HCT116 (cell line): ENCODE results near the gene NFIX. TPM values are rescaled to one million over a fixed set of nuclear protein-coding genes. Genes with fewer than 3 reads are reported as not detected.

Experiments
- ATAC-seq: fragments of 200-7000 bp; cut with Tn5 transposase; 2 replicates; pipeline ENCODE4 v1.9.1; 2020; ENCODE audit warnings: mild to moderate bottlenecking, moderate library complexity
- BruUV-seq: library from RNA; stranded (reverse); fragments of 400-500 nt; replicated peaks from 2 replicates; lab custom pipeline; 2021; lab: Mats Ljungman, UMichigan
- CTCF ChIA-PET: fragments of 300-600 bp; sonication (Branson Sonifier 250); formaldehyde crosslinking; loops from one replicate; lab custom pipeline; 2021; ENCODE audit warnings: antibody characterized with exemption; lab: Charles Lee
- POLR2A ChIA-PET: fragments of 300-600, 350-600 bp; sonication (Branson Sonifier 250); formaldehyde crosslinking; loops from one replicate; lab custom pipeline; 2021; ENCODE audit warnings: antibody characterized with exemption; lab: Charles Lee
- RAD21 ChIA-PET, 2 experiments: fragments of 300-600 bp; sonication (Branson Sonifier 250); formaldehyde crosslinking; loops; one replicate each; lab custom pipeline; 2023; ENCODE audit warnings: low total read pairs in 2 of 2; ENCODE audit not compliant: uncharacterized antibody in 2 of 2, unreplicated experiment in 2 of 2, low non-redundant PET in 1 of 2; lab: Charles Lee
- DNase-seq: peaks from one replicate; pipeline ENCODE4 v3.0.0-alpha.2; 2010; ENCODE audit warnings: low read depth, low spot score
- H2AFZ ChIP-seq: fragments of 200-600 bp; shearing (Covaris generic), sonication (generic); 2 replicates; pipeline ENCODE4 v1.6.1; 2017; ENCODE audit warnings: low read depth, mixed run types, mixed read lengths, antibody characterized with exemption, low read length; ENCODE audit not compliant: poor library complexity, severe bottlenecking
- H3K27ac ChIP-seq: 2 replicates; pipeline ENCODE4 v1.5.1; 2012; ENCODE audit warnings: low read depth, low read length
- H3K27me3 ChIP-seq: fragments of 200-600 bp; sonication (generic); 2 replicates; pipeline ENCODE4 v1.6.1; 2016; ENCODE audit warnings: mixed run types, low read length, mixed read lengths; ENCODE audit not compliant: insufficient read depth
- H3K36me3 ChIP-seq, 2 experiments: fragments of 200-500 bp in 1 of 2; fragments of 200-600 bp in 1 of 2; sonication (Bioruptor generic) in 1 of 2; sonication (generic) in 1 of 2; 2 replicates each; pipeline versions ENCODE4 v1.5.1 to v1.6.1; 2014 to 2016; ENCODE audit warnings: low read length in 2 of 2, inconsistent platforms in 1 of 2, mixed read lengths in 1 of 2, mixed run types in 1 of 2; ENCODE audit not compliant: insufficient read depth in 2 of 2, control insufficient read depth in 1 of 2
- H3K4me1 ChIP-seq, 2 experiments: fragments of 200-600 bp in 1 of 2; sonication (generic) in 1 of 2; 2 replicates each; pipeline versions ENCODE4 v1.5.1 to v1.6.1; 2012 to 2017; ENCODE audit warnings: low read length in 2 of 2, inconsistent platforms in 1 of 2, mild to moderate bottlenecking in 1 of 2, mixed read lengths in 1 of 2, mixed run types in 1 of 2, moderate library complexity in 1 of 2; ENCODE audit not compliant: insufficient read depth in 2 of 2, control insufficient read depth in 1 of 2
- H3K4me2 ChIP-seq: fragments of 200-600 bp; sonication (generic); 2 replicates; pipeline ENCODE4 v1.6.1; 2017; ENCODE audit warnings: mixed run types, low read length, mixed read lengths
- H3K4me3 ChIP-seq, 2 experiments: fragments of 200-600 bp in 1 of 2; sonication (generic) in 1 of 2; replicated peaks in 1 of 2; 2 replicates each; pipeline ENCODE4 v1.5.1; 2011 to 2016; ENCODE audit warnings: low read length in 2 of 2, control low read depth in 1 of 2, low read depth in 1 of 2, mild to moderate bottlenecking in 1 of 2, mixed read lengths in 1 of 2, mixed run types in 1 of 2
- H3K79me2 ChIP-seq: fragments of 200-600 bp; sonication (generic); 2 replicates; pipeline ENCODE4 v1.6.1; 2017; ENCODE audit warnings: mild to moderate bottlenecking, mixed run types, low read length, moderate library complexity, mixed read lengths; ENCODE audit not compliant: insufficient read depth
- H3K9ac ChIP-seq: fragments of 200-600 bp; sonication (generic); 2 replicates; pipeline ENCODE4 v1.6.1; 2016; ENCODE audit warnings: low read length, mixed read lengths
- H3K9me2 ChIP-seq: fragments of 200-600 bp; sonication (generic), shearing (Covaris generic); 2 replicates; pipeline ENCODE4 v1.6.1; 2017; ENCODE audit warnings: mixed run types, mild to moderate bottlenecking, moderate library complexity; ENCODE audit not compliant: insufficient read depth
- H3K9me3 ChIP-seq, 2 experiments: fragments of 200-500 bp in 1 of 2; fragments of 200-600 bp in 1 of 2; sonication (Bioruptor generic) in 1 of 2; sonication (generic) in 1 of 2; 2 replicates each; pipeline ENCODE4 v1.6.1; 2014 to 2017; ENCODE audit warnings: low read length in 2 of 2, mixed read lengths in 2 of 2, inconsistent platforms in 1 of 2, low read depth in 1 of 2, mild to moderate bottlenecking in 1 of 2, mixed run types in 1 of 2, moderate library complexity in 1 of 2; ENCODE audit not compliant: control insufficient read depth in 1 of 2, insufficient read depth in 1 of 2
- H4K20me1 ChIP-seq: fragments of 200-600 bp; sonication (generic), shearing (Covaris generic); 2 replicates; pipeline ENCODE4 v1.6.1; 2017; ENCODE audit warnings: mixed run types, mild to moderate bottlenecking, moderate library complexity; ENCODE audit not compliant: insufficient read depth
- CBX3 ChIP-seq: IDR thresholded peaks from 2 replicates; pipeline ENCODE4 v1.6.1; 2012; ENCODE audit warnings: low read depth
- ELF1 ChIP-seq: IDR thresholded peaks from 2 replicates; pipeline ENCODE4 v1.6.1; 2012; ENCODE audit warnings: low read depth, borderline replicate concordance
- EZH2phosphoT487 ChIP-seq: fragments of 200-600 bp; IDR thresholded peaks from 2 replicates; pipeline ENCODE4 v1.6.1; 2018; ENCODE audit warnings: antibody characterized with exemption, borderline replicate concordance
- FOSL1 ChIP-seq: IDR thresholded peaks from 2 replicates; pipeline ENCODE4 v1.6.1; 2012; ENCODE audit warnings: low read depth
- JUND ChIP-seq: IDR thresholded peaks from 2 replicates; pipeline ENCODE4 v1.6.1; 2012
- POLR2A ChIP-seq: IDR thresholded peaks from 2 replicates; pipeline ENCODE4 v1.7.0; 2011; ENCODE audit warnings: borderline replicate concordance; ENCODE audit not compliant: insufficient read depth, insufficient read length; ENCODE audit errors: extremely low read depth
- RAD21 ChIP-seq: IDR thresholded peaks from 2 replicates; pipeline ENCODE4 v1.6.1; 2012; ENCODE audit warnings: low read depth, mild to moderate bottlenecking
- SIN3A ChIP-seq: IDR thresholded peaks from 2 replicates; pipeline ENCODE4 v1.6.1; 2012; ENCODE audit warnings: low read depth
- TCF7L2 ChIP-seq: IDR thresholded peaks from 2 replicates; pipeline ENCODE4 v1.7.0; 2011; ENCODE audit warnings: borderline replicate concordance, inconsistent platforms; ENCODE audit not compliant: insufficient read depth, insufficient read length; ENCODE audit errors: extremely low read depth
- YY1 ChIP-seq: IDR thresholded peaks from 2 replicates; pipeline ENCODE4 v1.6.1; 2011; ENCODE audit warnings: low read length, low read depth, moderate library complexity, mild to moderate bottlenecking; ENCODE audit not compliant: insufficient replicate concordance; ENCODE audit errors: extremely low read depth
- intact Hi-C: fragments of 100-400 bp; cut with micrococcal nuclease; formaldehyde crosslinking; loops from 2 replicates; pipeline ENCODE4 v1.10.0; 2022
- total RNA-seq: library from RNA; stranded (reverse); gene quantifications from one replicate; pipeline ENCODE4 v1.2.1, GENCODE V29; 2021; ENCODE audit not compliant: unreplicated experiment
- TF ChIP-seq, protein P1 (sequence below), 3 experiments: fragments of 200-600 bp in 1 of 3; sonication (generic) in 1 of 3; IDR thresholded peaks in 2 of 3; conservative IDR thresholded peaks in 1 of 3; 2 replicates each; pipeline ENCODE4 v1.5.1; 2012 to 2017; ENCODE audit warnings: low read depth in 2 of 3, low read length in 2 of 3, antibody characterized with exemption in 1 of 3, borderline replicate concordance in 1 of 3, control low read depth in 1 of 3, mild to moderate bottlenecking in 1 of 3, mixed read lengths in 1 of 3, mixed run types in 1 of 3, moderate library complexity in 1 of 3; ENCODE audit not compliant: insufficient read depth in 1 of 3
- TF ChIP-seq, protein P2 (sequence below): IDR thresholded peaks from 2 replicates; pipeline ENCODE4 v1.6.1; 2012; ENCODE audit warnings: low read depth

Gene NFIX
- total RNA-seq, 1 experiment from 2014 or later = 34.8 TPM

DNA sequence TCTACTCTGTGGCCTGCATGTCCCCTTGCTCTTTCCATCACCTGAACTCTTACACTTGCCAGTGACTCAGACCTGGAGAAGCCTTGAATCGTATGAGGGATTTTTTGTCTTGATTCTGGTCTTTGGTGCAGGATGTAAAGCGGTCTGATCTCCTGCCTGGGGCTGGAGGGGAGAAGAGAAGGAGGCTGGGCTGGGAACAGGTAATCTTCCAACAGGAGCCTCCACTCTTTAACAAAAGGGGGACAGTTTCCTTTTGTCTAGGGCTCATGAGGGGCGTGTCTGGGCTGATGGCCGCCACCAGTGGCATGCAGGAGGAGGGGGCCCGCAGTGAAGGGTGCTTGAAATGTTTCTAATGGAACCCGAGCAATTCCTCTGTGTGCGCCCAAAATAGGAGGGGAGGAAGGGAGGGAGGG, 24.7 kb downstream of the NFIX start:
- no peaks in the 10 kb centered on the region for H3K79me2 ChIP-seq

More for the DNA sequence above, 24.7 kb downstream of the NFIX start:
- no peaks in the 10 kb centered on the region for H3K9me2 ChIP-seq
- H3K9me3 ChIP-seq = no peaks in the 10 kb centered on the region
- H3K4me1 ChIP-seq = peaks cover 0 to 5% of the 10 kb centered on the region in 2 experiments; a peak in 1 of 4 replicates
- BruUV-seq = no TSS peak
- H3K4me3 ChIP-seq = no peak overlapping the region
- H3K9ac ChIP-seq = no peak overlapping the region
- H3K27ac ChIP-seq = no peak overlapping the region
- H3K36me3 ChIP-seq = no peaks in the 10 kb centered on the region
- no peaks in the 10 kb centered on the region for H3K27me3 ChIP-seq
- ChIA-PET RAD21 (no interaction called here), CTCF (no interaction called here), POLR2A (no interaction called here)
- H4K20me1 ChIP-seq = no peaks in the 10 kb centered on the region; the same call in 1 of the 2 replicates
- intact Hi-C loops = no loop called here
- ATAC-seq = no peak
- no peak for TF ChIP-seq YY1
- no peak for TF ChIP-seq ELF1
- TF ChIP-seq JUND = no peak
- no peak for TF ChIP-seq SIN3A
- no peak for TF ChIP-seq CBX3
- no peak for TF ChIP-seq POLR2A
- TF ChIP-seq RAD21 = no peak
- no peak for TF ChIP-seq FOSL1
- TF ChIP-seq, protein P1, sequence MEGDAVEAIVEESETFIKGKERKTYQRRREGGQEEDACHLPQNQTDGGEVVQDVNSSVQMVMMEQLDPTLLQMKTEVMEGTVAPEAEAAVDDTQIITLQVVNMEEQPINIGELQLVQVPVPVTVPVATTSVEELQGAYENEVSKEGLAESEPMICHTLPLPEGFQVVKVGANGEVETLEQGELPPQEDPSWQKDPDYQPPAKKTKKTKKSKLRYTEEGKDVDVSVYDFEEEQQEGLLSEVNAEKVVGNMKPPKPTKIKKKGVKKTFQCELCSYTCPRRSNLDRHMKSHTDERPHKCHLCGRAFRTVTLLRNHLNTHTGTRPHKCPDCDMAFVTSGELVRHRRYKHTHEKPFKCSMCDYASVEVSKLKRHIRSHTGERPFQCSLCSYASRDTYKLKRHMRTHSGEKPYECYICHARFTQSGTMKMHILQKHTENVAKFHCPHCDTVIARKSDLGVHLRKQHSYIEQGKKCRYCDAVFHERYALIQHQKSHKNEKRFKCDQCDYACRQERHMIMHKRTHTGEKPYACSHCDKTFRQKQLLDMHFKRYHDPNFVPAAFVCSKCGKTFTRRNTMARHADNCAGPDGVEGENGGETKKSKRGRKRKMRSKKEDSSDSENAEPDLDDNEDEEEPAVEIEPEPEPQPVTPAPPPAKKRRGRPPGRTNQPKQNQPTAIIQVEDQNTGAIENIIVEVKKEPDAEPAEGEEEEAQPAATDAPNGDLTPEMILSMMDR (IDR thresholded peaks at IDR 0.05 in 2 of 3, conservative IDR thresholded peaks at IDR 0.05 in 1 of 3; ENCODE audit: borderline replicate concordance in 1 of 3, insufficient read depth in 1 of 3, low read depth in 2 of 3, low read length in 2 of 3) = no peak
- TF ChIP-seq EZH2phosphoT487 = no peak
- TF ChIP-seq, protein P2, sequence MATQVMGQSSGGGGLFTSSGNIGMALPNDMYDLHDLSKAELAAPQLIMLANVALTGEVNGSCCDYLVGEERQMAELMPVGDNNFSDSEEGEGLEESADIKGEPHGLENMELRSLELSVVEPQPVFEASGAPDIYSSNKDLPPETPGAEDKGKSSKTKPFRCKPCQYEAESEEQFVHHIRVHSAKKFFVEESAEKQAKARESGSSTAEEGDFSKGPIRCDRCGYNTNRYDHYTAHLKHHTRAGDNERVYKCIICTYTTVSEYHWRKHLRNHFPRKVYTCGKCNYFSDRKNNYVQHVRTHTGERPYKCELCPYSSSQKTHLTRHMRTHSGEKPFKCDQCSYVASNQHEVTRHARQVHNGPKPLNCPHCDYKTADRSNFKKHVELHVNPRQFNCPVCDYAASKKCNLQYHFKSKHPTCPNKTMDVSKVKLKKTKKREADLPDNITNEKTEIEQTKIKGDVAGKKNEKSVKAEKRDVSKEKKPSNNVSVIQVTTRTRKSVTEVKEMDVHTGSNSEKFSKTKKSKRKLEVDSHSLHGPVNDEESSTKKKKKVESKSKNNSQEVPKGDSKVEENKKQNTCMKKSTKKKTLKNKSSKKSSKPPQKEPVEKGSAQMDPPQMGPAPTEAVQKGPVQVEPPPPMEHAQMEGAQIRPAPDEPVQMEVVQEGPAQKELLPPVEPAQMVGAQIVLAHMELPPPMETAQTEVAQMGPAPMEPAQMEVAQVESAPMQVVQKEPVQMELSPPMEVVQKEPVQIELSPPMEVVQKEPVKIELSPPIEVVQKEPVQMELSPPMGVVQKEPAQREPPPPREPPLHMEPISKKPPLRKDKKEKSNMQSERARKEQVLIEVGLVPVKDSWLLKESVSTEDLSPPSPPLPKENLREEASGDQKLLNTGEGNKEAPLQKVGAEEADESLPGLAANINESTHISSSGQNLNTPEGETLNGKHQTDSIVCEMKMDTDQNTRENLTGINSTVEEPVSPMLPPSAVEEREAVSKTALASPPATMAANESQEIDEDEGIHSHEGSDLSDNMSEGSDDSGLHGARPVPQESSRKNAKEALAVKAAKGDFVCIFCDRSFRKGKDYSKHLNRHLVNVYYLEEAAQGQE = no peak
- TF ChIP-seq TCF7L2 = no peak
- no peak for DNase-seq
- H2AFZ ChIP-seq = no peak overlapping the region
- H3K4me2 ChIP-seq = no peak overlapping the region
